ENCODE data around the gene HAO2. TPM values are rescaled to one million over a fixed set of nuclear protein-coding genes. Genes with fewer than 3 reads are reported as not detected.

The HAO2 gene
- total RNA-seq, 4 donors from 2014 or later = 0.30 to 7.0 (median 2.7) TPM

DNA sequence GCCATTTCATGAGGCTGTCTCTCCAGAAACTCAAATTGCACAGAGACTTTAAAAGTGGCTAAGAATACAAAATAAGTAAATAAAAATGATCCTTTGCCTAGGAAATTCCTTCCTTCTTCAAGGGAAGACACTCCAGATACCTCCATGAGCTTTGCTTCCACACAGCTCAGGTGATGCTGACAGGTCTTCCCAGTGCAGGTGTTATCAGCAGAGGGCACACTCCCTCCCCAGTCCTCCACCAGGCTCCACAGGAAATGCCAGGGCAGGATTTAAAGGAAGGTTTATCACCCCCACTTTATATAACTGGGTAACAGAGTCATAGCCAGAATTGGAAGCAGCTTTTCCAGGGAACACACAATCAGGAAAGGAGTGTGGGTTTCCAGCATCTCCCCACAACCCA, 52.1 kb downstream of the HAO2 start:
- intact Hi-C loops (cut with DNase I; ENCODE audit: low total_unique reads) = no loop called here
- TF ChIP-seq, protein P1, sequence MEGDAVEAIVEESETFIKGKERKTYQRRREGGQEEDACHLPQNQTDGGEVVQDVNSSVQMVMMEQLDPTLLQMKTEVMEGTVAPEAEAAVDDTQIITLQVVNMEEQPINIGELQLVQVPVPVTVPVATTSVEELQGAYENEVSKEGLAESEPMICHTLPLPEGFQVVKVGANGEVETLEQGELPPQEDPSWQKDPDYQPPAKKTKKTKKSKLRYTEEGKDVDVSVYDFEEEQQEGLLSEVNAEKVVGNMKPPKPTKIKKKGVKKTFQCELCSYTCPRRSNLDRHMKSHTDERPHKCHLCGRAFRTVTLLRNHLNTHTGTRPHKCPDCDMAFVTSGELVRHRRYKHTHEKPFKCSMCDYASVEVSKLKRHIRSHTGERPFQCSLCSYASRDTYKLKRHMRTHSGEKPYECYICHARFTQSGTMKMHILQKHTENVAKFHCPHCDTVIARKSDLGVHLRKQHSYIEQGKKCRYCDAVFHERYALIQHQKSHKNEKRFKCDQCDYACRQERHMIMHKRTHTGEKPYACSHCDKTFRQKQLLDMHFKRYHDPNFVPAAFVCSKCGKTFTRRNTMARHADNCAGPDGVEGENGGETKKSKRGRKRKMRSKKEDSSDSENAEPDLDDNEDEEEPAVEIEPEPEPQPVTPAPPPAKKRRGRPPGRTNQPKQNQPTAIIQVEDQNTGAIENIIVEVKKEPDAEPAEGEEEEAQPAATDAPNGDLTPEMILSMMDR (IDR thresholded peaks at IDR 0.05) = no peak
- no peak for TF ChIP-seq POLR2A (IDR thresholded peaks at IDR 0.05)
- DNase-seq (ENCODE audit: low spot score in 2 of 2) = no peak
- H3K4me3 ChIP-seq (ENCODE audit: low read depth, poor library complexity, severe bottlenecking) = no peak overlapping the region

DNA sequence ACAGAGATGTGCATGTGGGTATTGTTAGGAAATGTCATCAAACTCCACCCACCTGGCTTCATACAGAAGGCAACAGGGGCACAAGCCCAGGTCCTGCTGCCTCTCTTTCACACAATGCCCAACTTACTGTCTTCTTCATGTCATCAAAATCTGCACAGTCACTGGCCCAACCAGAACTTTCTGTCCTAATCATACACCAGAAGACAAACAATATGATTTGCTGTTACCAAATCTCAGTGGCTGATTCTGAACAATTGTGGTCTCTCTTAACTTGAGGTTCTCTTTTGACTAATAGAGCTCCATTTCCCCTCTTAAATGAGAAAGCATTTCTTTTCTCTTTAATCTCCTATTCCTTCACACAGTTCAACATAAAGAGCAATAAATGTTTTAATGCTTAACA, 54.0 kb downstream of the HAO2 start:
- intact Hi-C loops (cut with DNase I; ENCODE audit: low total_unique reads) = no loop called here
- no peak for TF ChIP-seq POLR2A (IDR thresholded peaks at IDR 0.05)
- TF ChIP-seq, protein P1 (IDR thresholded peaks at IDR 0.05) = no peak
- DNase-seq (ENCODE audit: low spot score in 2 of 2) = no peak
- H3K4me3 ChIP-seq (ENCODE audit: low read depth, poor library complexity, severe bottlenecking) = no peak overlapping the region

DNA sequence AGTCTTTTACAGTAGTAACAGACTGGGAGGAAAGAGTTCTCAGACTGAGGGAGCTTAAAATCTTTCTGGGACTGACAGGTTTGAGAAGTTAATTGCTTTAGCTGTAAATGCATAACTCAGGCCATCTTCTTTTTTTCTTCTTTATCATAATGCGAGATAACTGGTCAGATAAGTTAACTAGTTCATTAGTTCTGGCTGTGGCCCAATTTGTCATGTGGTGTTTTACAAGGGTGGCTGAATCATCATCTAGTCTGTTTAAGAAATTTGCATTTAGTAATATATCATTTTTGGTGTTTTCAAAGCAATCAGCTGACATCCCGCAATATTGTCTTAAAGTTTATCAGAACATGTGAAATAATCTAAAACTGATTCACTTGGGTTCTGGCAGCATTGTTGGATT, 60.4 kb downstream of the HAO2 start:
- no peak for DNase-seq (ENCODE audit: low spot score in 2 of 2)
- no peak overlapping the region for H3K4me3 ChIP-seq (ENCODE audit: low read depth, poor library complexity, severe bottlenecking)
- TF ChIP-seq, protein P1 (IDR thresholded peaks at IDR 0.05) = no peak
- no peak for TF ChIP-seq POLR2A (IDR thresholded peaks at IDR 0.05)
- 68 to 76% methylated on average over 2 of the region's 2 CpGs for WGBS, 2 donors
- intact Hi-C loops (cut with DNase I; ENCODE audit: low total_unique reads) = no loop called here

DNA sequence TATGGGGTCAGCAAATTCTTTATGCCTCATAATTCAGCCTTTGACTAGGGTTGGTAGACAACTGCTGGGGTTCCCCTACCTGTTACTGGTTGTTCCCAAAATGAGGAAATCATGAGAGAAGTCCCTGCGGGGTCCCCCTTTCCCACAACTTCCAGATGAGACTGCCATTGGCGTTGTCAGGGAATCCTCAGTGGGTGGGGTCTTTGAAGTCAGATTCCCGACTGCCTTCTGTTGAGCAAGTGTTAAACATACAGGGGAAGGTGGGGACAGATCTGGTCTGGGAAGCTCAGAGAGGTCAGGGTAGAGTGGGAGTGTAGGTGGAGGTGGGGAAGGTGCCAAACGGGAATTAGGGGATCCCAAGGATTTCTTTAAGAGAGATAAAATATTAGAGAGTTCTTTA, 61.1 kb downstream of the HAO2 start:
- H3K4me3 ChIP-seq (ENCODE audit: low read depth, poor library complexity, severe bottlenecking) = no peak overlapping the region
- WGBS, 2 donors = 58 to 66% methylated on average over 4 of the region's 4 CpGs
- TF ChIP-seq, protein P1 (IDR thresholded peaks at IDR 0.05) = no peak
- TF ChIP-seq POLR2A (IDR thresholded peaks at IDR 0.05) = no peak
- no peak for DNase-seq (ENCODE audit: low spot score in 2 of 2)
- intact Hi-C loops (cut with DNase I; ENCODE audit: low total_unique reads) = no loop called here

DNA sequence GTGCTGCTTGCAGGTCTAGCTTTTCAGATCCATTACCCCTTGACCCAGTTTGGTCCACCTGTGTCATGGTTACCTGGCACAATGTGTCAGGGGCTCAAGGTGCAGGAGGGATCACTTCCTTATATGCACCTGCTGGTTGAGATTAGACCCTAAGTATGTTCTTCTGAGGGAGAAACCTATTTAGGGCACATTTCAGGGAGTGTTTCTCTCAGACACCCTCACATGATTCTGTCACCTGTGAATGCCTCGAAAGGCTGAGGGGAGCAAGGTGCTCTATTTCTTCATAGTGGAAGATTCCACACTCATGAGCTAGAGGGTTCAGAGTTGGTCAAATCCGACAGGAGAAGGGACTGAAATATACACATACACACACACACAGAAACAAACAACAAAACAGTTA, 61.9 kb downstream of the HAO2 start:
- intact Hi-C loops (cut with DNase I; ENCODE audit: low total_unique reads) = no loop called here
- no peak overlapping the region for H3K4me3 ChIP-seq (ENCODE audit: low read depth, poor library complexity, severe bottlenecking)
- no peak for TF ChIP-seq POLR2A (IDR thresholded peaks at IDR 0.05)
- TF ChIP-seq, protein P1 (IDR thresholded peaks at IDR 0.05) = no peak
- DNase-seq (ENCODE audit: low spot score in 2 of 2) = no peak
- WGBS, 2 donors = 87 to 88% methylated on average over 2 of the region's 2 CpGs

DNA sequence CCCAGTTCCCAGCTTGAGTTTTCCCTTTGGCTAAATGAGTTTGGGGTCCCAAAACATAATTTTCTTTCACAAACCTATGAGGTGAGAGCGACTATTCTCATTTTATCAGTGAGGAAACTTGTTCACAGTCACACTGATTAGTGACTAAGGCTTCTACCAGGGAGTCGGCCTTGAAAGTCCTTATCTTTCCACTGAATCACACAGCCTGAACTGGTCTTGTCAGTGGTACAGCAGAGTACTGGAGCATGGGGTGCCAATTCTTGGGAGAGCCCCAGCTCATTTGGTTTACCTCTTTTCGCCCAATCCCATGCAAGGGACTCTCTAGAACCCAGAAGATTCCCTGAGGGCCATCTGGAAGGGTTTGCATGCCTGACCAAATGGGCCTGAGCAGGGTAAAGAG, 63.3 kb downstream of the HAO2 start:
- TF ChIP-seq, protein P1 (IDR thresholded peaks at IDR 0.05) = no peak
- no peak for TF ChIP-seq POLR2A (IDR thresholded peaks at IDR 0.05)
- intact Hi-C loops (cut with DNase I; ENCODE audit: low total_unique reads) = no loop called here
- no peak for DNase-seq (ENCODE audit: low spot score in 2 of 2)
- 62 to 73% methylated on average over 3 of the region's 3 CpGs for WGBS, 2 donors
- no peak overlapping the region for H3K4me3 ChIP-seq (ENCODE audit: low read depth, poor library complexity, severe bottlenecking)

Measured in lower leg skin (tissue), 4 donors.